GM21737 (cell line): ENCODE measurements around the gene SPOCD1.

Experiments
- ATAC-seq: cut with Tn5 transposase; IDR thresholded peaks from one replicate; pipeline ENCODE4 v1.9.1; 2021; ENCODE audit warnings: mild to moderate bottlenecking, moderate library complexity; ENCODE audit not compliant: unreplicated experiment

Gene SPOCD1

DNA sequence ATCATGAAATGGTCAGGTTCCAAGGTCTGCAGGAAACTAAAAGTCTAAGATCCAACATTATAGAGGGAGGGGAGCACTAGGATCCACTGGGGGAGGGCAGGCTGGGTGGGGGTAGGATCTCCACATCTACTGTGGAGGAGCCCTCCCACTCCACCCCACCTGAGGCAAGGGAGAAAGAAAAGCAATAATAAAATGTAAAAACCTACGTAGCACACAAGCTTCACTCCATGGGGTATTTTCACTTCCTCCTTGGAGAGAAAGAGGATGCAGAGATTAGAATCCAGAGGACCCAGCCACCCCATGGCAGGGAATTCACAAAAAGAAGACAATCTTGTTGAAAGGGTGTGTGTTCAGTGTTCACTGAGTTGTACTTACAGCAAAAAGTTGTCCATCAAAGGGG, 14.4 kb downstream of the SPOCD1 start:
- ATAC-seq = no peak

DNA sequence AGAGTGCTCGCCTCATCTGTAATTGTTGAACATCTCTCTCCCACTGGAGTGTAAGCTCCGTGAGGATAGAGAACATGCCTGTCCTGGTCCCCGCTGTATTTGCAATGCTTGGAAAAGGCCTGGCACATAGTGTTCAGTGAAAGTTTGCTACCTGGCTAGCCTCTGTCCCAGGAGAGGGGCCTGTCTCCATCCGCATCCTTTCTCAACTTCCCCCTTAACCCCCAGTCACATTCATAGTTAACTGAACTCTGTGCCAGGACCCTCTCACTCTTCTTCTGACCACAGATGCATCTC, 15.2 kb downstream of the SPOCD1 start:
- no peak for ATAC-seq

GRCh38 chr1:31799895-31800673, 15.7 kb downstream of the SPOCD1 start:
- no peak for ATAC-seq

DNA sequence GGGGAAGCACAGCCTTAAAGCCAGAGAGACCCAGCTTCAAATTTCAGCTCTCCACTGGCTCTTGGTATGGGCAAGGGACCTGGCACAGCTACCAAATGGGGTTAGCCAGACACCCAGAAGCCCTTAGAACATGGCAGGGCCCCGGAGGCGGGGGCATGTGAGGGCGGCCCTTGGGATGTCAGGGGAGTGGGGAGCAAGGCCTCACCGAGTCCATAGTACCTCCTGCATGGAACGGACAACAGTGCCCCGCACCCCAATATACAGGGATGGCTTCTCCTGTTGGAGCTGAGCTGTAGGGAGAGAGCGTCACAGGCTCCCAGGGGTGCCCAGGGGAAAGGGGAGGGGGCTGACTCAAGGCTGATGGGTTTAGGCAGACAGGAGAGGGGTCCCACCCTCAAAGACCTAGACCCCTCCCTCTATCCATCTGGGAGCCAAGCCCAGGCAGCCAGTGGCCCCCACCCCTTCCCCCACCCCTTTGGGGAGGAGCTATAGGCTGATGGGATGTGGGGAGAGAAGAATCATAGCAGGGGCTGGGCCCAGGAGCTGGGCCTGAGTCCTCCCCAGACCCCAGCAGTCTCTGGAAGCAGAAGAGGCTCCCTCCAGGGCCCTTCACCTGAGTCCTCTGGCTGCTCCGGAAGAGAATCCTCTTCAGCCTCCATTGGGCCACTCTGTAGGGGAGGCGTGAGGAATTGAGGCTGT, 16.5 kb downstream of the SPOCD1 start:
- no peak for ATAC-seq

DNA sequence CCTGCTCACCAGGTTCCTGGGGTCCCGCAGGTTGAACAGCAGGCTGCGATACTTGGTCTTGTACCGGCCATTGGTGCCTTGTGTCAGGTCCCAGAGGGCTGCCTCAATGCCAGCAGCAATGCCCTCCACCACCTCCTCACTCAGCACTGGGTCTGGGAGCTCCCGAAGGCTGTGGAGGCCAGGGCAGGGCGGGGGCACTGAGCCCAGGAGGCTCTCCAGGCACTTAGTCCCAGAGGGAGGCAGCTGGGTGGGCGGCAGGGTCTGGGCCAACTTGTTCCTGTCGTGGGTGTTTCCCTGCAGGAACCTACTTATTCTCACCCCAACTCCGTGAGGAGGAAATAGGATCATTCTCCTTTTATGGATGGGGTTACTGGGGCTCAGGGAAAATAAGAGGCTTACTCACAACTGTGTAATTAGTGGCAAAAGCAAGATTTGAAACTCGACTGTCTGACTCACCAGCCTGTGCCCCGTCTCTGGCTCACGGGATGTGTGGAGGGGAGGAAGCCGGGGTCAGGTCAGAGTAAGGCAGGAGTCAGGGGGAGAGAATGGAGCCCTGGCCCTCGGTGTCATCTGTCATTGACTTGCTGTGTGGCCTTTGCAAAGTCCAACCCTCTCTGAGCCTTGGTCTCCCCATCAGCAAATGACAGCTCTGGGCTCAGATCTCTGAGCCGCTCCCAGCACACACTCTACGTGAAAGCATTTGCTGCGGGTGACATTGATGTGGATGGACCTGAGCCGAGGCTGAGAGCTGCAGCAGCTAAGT, 17.2 kb downstream of the SPOCD1 start:
- no peak for ATAC-seq

DNA sequence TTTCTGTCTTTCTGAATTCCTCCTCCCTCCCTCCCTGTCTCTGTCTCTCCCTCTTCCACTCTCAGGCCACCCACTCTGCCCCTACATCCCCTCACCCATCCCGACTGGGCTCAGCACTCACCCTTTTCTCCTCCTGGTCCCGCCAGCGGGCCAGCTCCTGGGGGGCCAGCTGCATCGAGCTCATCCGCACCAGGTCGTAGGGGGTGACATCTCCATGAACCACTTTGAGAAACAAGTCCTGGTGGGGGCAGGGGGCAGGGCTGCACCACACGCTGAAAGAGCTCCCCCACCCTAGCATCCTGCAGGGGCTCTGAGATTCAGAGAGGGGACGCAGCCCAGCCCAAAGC, 17.8 kb downstream of the SPOCD1 start:
- ATAC-seq = no peak

- no peak for ATAC-seq
These were observed 18.6 kb downstream of the SPOCD1 start for GRCh38 chr1:31797216-31797615.

DNA sequence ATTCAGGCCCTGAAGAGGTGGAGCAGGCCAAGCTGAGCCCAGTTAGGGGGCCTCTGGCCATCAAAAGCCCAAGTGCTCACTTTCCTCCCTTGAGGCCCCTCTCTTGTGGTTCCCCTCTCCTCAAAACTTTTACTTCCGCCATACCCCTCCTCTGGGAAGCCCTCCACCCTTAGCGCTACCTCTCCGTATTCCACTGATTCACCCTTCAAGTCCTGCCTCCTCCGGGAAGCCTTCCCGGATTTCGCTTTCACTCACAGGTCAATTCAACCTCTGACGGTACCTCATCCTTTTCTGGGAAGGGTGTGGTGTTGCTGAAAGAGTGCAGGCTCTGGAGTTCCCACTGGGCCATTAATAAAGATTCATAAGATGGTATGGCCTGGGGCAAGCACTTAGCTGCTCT, 19.1 kb downstream of the SPOCD1 start:
- ATAC-seq = no peak

DNA sequence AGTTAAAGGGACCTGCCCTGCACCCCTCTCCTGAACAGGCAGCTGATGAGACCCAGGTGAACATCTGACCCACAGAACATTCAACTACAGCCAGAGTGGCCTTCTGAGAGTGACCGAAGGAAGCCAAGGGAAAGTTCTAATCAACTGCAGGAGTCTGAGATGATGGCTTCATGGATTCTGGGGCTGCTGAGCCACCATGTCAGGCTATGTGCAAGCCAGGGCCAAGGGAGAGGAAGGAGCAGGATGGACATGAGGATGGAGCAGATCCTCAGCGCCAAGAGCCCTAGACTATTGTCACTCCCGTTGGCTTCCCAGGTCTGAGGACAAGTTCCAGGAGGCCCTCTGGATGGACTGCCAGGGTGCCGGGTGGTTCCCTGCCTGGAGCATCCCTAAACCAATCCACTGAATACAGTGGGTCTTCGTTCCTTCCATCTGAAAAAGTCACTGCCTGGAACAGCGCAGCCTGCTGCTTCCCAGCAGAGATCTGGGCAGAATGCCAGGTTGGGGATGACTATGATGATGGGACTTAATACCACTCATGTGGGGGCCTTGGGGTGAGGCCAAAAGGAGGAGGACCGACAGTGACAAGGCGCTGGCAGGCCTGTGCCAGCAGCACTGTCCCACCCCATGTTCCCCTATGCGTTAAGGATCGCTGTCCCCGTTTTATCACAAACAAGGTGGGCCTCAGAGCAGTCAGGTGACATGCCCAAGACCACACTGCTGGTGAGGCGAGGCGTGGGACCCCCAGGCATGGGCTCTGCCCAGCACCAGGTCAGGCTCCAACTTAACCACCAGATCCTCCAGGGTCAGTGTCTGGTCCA, 19.8 kb downstream of the SPOCD1 start:
- ATAC-seq = no peak

- no peak for ATAC-seq
These were observed 20.6 kb downstream of the SPOCD1 start for GRCh38 chr1:31795096-31795675.

DNA sequence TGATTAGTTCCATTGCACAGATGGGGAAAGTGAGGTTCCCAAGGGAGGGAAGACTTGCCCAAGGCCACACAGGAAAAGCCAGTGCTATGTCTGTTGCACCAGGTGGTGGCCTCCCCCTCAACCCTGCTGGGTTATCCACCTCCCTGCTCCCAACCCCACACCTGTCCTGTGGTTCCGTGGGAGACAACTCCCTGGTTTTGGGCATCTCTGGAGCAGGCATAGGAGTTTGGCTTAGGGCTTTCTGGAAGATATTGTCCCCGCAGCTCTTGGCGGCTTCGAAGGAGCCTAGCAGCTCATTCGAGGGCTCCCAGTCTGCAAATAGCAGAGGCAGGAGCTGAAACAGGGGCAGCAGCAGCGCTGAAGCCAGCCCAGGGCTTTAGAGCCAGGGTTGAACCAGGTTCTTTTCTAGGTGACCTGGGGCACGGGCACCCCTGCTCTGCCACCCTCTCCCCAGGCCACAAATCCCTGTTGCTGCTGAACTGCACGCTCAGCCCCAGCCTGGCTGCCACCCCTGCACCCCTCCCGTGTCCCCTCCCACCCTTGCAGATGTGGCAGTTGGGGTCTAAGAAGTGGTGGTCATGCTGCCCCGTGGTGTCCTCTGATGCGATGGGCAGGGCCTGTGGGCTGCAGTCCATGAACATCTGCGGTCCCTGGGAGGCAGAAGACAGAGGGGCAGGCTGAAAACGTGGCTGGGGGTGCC, 22.1 kb downstream of the SPOCD1 start:
- no peak for ATAC-seq

DNA sequence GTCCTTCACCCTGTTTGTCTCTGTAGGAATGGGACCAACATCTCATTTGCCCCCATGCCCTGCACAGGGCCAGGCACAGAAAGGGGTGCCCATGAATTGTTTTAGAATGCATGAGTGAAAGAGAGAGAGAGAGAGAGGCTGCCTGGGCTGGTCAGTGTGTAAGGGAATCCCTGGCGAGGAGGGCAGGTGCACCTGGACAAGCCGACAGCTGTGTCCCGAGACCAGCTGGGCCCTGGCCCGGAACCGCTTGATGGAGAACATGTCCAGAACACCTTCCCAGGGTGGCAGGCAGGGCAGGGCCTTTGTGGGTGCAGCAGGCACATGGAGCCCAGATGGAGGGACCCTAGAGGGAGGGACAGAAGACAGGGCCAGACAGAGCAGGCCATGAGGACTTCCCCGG, 22.7 kb downstream of the SPOCD1 start:
- no peak for ATAC-seq

- ATAC-seq = no peak
These were observed 23.3 kb downstream of the SPOCD1 start for GRCh38 chr1:31792541-31792940.

DNA sequence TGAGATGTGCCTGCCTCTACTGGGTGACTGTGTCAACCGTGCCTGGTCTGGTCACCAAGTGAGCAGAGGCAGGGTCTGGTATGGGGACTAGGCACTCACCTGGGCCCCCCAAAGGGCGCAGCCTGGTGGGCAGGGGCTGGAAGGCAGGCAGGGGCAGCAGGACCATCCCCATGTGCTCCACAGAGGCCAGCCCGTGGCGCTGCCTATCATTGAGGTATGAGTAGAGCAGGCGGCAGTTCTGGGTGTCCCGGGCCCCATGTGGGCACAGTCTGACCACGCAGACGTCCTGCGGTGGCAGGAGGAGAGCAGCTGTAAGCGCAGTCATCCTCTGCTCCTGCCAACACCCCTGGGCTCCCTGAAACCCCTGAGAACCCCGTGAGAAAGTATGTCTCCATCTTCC, 23.7 kb downstream of the SPOCD1 start:
- ATAC-seq = no peak

GRCh38 chr1:31791131-31791858, 24.5 kb downstream of the SPOCD1 start:
- ATAC-seq = no peak

- no peak for ATAC-seq
These were observed 25.2 kb downstream of the SPOCD1 start for GRCh38 chr1:31790641-31791091.

DNA sequence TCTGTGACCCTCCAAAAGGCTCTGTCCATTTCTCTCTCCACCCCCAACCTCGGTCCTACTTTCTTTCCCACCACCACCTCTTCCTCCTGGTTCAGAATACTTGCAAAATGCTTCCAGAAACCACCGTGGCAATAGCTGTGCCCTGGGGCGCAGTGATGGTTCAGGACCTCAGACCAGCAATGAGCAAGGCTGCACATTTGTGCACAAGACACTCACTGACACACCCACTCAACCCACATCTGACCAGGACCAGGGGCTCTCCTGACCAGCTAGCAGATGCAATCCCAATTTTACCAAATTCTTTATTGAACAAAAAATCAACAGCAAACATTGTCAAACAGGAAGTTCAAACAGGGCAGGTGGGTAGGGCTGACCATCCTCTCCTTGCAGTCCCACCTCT, 25.7 kb downstream of the SPOCD1 start:
- no peak for ATAC-seq

DNA sequence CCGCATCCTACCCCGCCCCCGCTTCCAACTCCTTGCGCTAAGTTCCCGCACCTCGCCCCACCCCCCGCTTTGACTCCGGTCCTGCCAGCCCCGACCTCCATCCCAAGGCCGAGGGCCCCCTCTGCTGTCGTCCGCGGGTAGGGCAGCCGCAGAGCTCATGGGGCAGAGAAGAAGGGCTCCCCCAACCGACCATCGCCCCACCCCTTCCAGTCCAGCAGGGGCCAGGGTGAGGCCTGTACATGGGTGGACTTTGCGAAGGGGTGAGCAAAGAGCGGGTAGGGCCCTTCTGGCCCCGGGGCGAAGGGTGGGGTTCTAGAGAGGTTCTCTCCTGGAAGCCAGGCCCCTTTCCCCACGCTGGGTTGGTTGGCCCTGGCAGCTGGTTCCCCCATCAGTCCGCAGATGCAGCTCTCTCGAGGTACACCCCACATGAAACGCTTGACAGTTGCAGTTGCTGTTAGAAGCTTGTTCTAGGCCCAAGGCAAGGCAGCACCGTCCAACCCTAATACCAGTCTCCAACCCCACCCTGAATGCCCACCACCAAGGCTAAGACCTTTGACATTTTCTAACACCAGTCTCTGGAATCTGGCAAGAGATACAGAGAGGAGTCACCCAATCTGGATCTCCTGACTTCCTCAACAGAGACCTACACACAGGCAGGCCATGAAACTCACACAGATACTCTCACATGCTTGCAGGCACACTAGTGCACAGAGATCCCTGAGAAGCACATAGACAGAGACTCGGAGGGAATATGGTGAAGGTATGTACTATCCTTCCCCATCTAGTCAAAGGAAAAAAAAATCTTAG, 26.4 kb downstream of the SPOCD1 start:
- peak; percentile 59 for ATAC-seq

- ATAC-seq = peak; percentile 6
These were observed 27.0 kb downstream of the SPOCD1 start for GRCh38 chr1:31788825-31789256.
